B cell (primary cell): Measurements from ENCODE around the gene TMEM98. TPM values are rescaled to one million over a fixed set of nuclear protein-coding genes. Genes with fewer than 3 reads are reported as not detected.

Source experiments
- ATAC-seq: fragments of 200-7000 bp; cut with Tn5 transposase; one replicate; pipeline ENCODE4 v1.10.0; 2021; ENCODE audit warnings: low read depth, mild to moderate bottlenecking, moderate number of reproducible peaks, moderate library complexity
- CTCF ChIA-PET: fragments of 350-600 bp; sonication (Branson Sonifier 250); formaldehyde crosslinking; loops from one replicate; lab custom pipeline; 2021; ENCODE audit warnings: antibody characterized with exemption, inconsistent platforms; lab: Charles Lee
- POLR2A ChIA-PET: fragments of 350-600 bp; sonication (Branson Sonifier 250); formaldehyde crosslinking; loops from one replicate; lab custom pipeline; 2021; ENCODE audit warnings: antibody characterized with exemption; lab: Charles Lee
- DNase-seq: peaks from one replicate; pipeline ENCODE4 v3.0.0; 2013
- H2AFZ ChIP-seq: 2 replicates; pipeline ENCODE4 v1.6.1; 2012; ENCODE audit warnings: mild to moderate bottlenecking, low read depth, low read length; ENCODE audit not compliant: insufficient read depth, poor library complexity, severe bottlenecking
- H3K27ac ChIP-seq, 2 donors: 1 replicate in 1 of 2; 2 replicates in 1 of 2; pipeline ENCODE4 v1.5.1; 2012 to 2013; ENCODE audit warnings: low read length in 2 of 2, mild to moderate bottlenecking in 2 of 2, moderate library complexity in 1 of 2
- H3K27me3 ChIP-seq, 4 experiments: fragments of 200-600 bp in 1 of 4; sonication (generic) in 1 of 4; replicated peaks in 1 of 4; 1 replicate in 2 of 4; 2 replicates in 2 of 4; pipeline versions ENCODE4 v1.6.1 to v1.7.0; 2013 to 2016; ENCODE audit warnings: low read length in 3 of 4, mild to moderate bottlenecking in 2 of 4, mixed read lengths in 1 of 4, moderate library complexity in 1 of 4; ENCODE audit not compliant: insufficient read depth in 4 of 4, control insufficient read depth in 3 of 4; ENCODE audit errors: control extremely low read depth in 1 of 4
- H3K36me3 ChIP-seq, 2 experiments: replicated peaks in 1 of 2; 1 replicate in 1 of 2; 2 replicates in 1 of 2; pipeline versions ENCODE4 v1.6.1 to v1.7.1; 2013; ENCODE audit warnings: low read length in 1 of 2; ENCODE audit not compliant: insufficient read depth in 2 of 2, control insufficient read depth in 1 of 2; ENCODE audit errors: control extremely low read depth in 1 of 2, extremely low read depth in 1 of 2
- H3K4me1 ChIP-seq, 2 donors: fragments of 200-600 bp in 1 of 2; sonication (generic) in 1 of 2; 1 replicate in 1 of 2; 2 replicates in 1 of 2; pipeline versions ENCODE4 v1.5.1 to v1.6.1; 2013 to 2017; ENCODE audit warnings: low read length in 2 of 2; ENCODE audit not compliant: control insufficient read depth in 2 of 2, insufficient read depth in 2 of 2
- H3K4me2 ChIP-seq: replicated peaks from 2 replicates; pipeline ENCODE3; 2012; ENCODE audit warnings: mild to moderate bottlenecking, low read depth, low read length; ENCODE audit not compliant: poor library complexity, severe bottlenecking
- H3K4me3 ChIP-seq, 5 experiments: fragments of 200-600 bp in 1 of 5; sonication (generic) in 1 of 5; 1 replicate in 3 of 5; 2 replicates in 2 of 5; pipeline versions ENCODE4 v1.5.1 to v1.7.0; 2011 to 2016; ENCODE audit warnings: low read length in 4 of 5, mild to moderate bottlenecking in 4 of 5, low read depth in 2 of 5, control low read depth in 1 of 5, moderate library complexity in 1 of 5; ENCODE audit not compliant: insufficient read depth in 1 of 5; ENCODE audit errors: control extremely low read depth in 1 of 5, extremely low read depth in 1 of 5
- H3K79me2 ChIP-seq: fragments of 200-600 bp; sonication (generic); one replicate; pipeline ENCODE4 v1.6.0; 2016; ENCODE audit warnings: low read length; ENCODE audit not compliant: control insufficient read depth, insufficient read depth
- H3K9ac ChIP-seq: fragments of 200-600 bp; sonication (generic); 2 replicates; pipeline ENCODE4 v1.6.1; 2017; ENCODE audit warnings: mild to moderate bottlenecking, low read length, moderate library complexity
- H3K9me3 ChIP-seq, 3 donors: one replicate each; pipeline versions ENCODE4 v1.6.1 to v1.7.1; 2013; ENCODE audit warnings: low read length in 2 of 3; ENCODE audit not compliant: control insufficient read depth in 2 of 3, insufficient read depth in 1 of 3; ENCODE audit errors: control extremely low read depth in 1 of 3
- H4K20me1 ChIP-seq: 2 replicates; pipeline ENCODE4 v1.6.0; 2012; ENCODE audit warnings: mild to moderate bottlenecking, low read length; ENCODE audit not compliant: insufficient read depth, control insufficient read depth, poor library complexity, severe bottlenecking
- H3K27ac Mint-ChIP-seq: one replicate; pipeline ENCODE4 v1.8.0; 2021; ENCODE audit warnings: mixed read lengths
- H3K27me3 Mint-ChIP-seq: one replicate; pipeline ENCODE4 v1.8.0; 2021; ENCODE audit warnings: mixed read lengths
- H3K4me1 Mint-ChIP-seq: one replicate; pipeline ENCODE4 v1.8.0; 2021; ENCODE audit warnings: mixed read lengths
- H3K4me3 Mint-ChIP-seq: one replicate; pipeline ENCODE4 v1.8.0; 2021; ENCODE audit warnings: mixed read lengths
- H3K9me3 Mint-ChIP-seq: one replicate; pipeline ENCODE4 v1.8.0; 2022; ENCODE audit warnings: mixed read lengths; ENCODE audit not compliant: insufficient read depth
- EZH2 ChIP-seq: IDR thresholded peaks from 2 replicates; pipeline ENCODE4 v1.6.1; 2012; ENCODE audit warnings: borderline replicate concordance, low read depth, mild to moderate bottlenecking, moderate library complexity, low read length; ENCODE audit not compliant: insufficient read depth, poor library complexity, severe bottlenecking
- WGBS: methylation state at CpG from one replicate; pipeline ENCODE4 v1.1.5; 2013; ENCODE audit warnings: missing lambda C conversion rate; ENCODE audit not compliant: insufficient coverage; 5-methylcytosine and 5-hydroxymethylcytosine counted together
- intact Hi-C: fragments of 100-400 bp; cut with micrococcal nuclease; formaldehyde crosslinking; loops from one replicate; pipeline ENCODE4 v1.10.0; 2022
- polyA plus RNA-seq: library from polyadenylated mRNA; depleted of rRNA; stranded (reverse); fragments of >200 nt; gene quantifications from 2 replicates; pipeline ENCODE4 v1.2.3, GENCODE V29; 2012
- total RNA-seq, 2 donors: library from RNA; stranded (reverse); fragments of 120-200 nt in 1 of 2; gene quantifications; 1 replicate in 1 of 2; 2 replicates in 1 of 2; pipeline versions ENCODE4 v1.2.3 to v1.2.4, GENCODE V29; 2013 to 2022
- TF ChIP-seq, protein P1 (sequence below): fragments of 200-600 bp; IDR thresholded peaks from one replicate; pipeline ENCODE4 v1.8.0; 2022; ENCODE audit warnings: antibody characterized with exemption, mild to moderate bottlenecking

The TMEM98 gene
- total and polyA plus RNA-seq, 2 donors (not counting 1 experiment from before 2014, with no cell fraction given): not detected

DNA sequence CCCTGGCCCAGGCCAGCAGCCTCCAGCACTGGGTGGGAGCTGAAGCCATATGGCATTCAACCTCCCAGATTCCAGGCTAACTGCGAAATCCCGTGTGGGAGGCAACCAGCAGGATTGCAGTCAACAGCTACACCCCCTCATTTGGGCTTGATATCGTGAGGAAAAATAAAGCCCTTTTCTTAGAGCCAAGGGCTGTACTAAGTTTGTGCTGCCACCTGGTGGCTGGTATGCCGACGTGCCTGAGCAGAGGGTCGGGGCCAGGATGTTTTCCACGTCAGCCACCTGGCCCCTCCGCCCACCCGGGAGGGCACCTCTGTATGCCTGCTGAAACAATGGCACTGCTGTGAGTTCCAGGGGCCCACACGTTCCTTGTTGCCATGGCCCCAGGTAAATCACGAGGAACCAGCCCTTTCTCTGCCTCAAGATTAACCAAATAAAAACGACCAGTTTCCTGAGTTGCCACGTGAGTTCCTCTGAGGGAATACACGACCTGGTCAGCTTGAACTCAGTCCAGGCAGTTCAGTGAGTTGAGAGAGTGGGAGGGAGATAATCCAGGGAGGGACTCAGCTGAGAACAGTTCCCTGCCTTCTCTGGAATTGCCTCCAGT is 9.0 kb downstream of the TMEM98 start:
- Mint-ChIP-seq H3K27me3 (peaks cover 38% of the 10 kb centered on the region), H3K9me3 (no peaks in the 10 kb centered on the region), H3K27ac (no peak overlapping the region), H3K4me1 (peaks cover 3% of the 10 kb centered on the region), H3K4me3 (peak overlapping the region; percentile 39)
- WGBS: 6% methylated on average over 13 of the region's 14 CpGs
- ChIA-PET POLR2A (no interaction called here), CTCF (interaction anchor here (0.9 to 9.2 kb wide), 14 partner anchors 9 to 814 kb away, joined by 3 to 77 read pairs (median 6); partner anchors contain the start of gene MYO1D)
- peak overlapping the region; percentile 69 for H2AFZ ChIP-seq
- no peaks in the 10 kb centered on the region for H3K36me3 ChIP-seq
- intact Hi-C loops: loop anchor here (1.0 to 2.0 kb wide), 2 partner anchors 60 to 278 kb away; partner anchors contain the start of gene MYO1D
- no peak overlapping the region for H3K4me3 ChIP-seq
- peaks cover 0 to 13% (median 0%) of the 10 kb centered on the region in 3 donors for H3K9me3 ChIP-seq
- peaks cover 0 to 33% (median 9%) of the 10 kb centered on the region in 4 experiments for H3K27me3 ChIP-seq
- peaks cover 3 to 7% of the 10 kb centered on the region in 2 donors for H3K4me1 ChIP-seq
- H3K4me2 ChIP-seq: peak overlapping the region; percentile 42
- DNase-seq: peak; percentile 67
- no peaks in the 10 kb centered on the region for H3K79me2 ChIP-seq
- no peak for ATAC-seq
- no peak overlapping the region for H3K9ac ChIP-seq
- no peak overlapping the region for H3K27ac ChIP-seq
- no peaks in the 10 kb centered on the region for H4K20me1 ChIP-seq
- TF ChIP-seq, protein P1, sequence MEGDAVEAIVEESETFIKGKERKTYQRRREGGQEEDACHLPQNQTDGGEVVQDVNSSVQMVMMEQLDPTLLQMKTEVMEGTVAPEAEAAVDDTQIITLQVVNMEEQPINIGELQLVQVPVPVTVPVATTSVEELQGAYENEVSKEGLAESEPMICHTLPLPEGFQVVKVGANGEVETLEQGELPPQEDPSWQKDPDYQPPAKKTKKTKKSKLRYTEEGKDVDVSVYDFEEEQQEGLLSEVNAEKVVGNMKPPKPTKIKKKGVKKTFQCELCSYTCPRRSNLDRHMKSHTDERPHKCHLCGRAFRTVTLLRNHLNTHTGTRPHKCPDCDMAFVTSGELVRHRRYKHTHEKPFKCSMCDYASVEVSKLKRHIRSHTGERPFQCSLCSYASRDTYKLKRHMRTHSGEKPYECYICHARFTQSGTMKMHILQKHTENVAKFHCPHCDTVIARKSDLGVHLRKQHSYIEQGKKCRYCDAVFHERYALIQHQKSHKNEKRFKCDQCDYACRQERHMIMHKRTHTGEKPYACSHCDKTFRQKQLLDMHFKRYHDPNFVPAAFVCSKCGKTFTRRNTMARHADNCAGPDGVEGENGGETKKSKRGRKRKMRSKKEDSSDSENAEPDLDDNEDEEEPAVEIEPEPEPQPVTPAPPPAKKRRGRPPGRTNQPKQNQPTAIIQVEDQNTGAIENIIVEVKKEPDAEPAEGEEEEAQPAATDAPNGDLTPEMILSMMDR: peak; percentile 77
- TF ChIP-seq EZH2: no peak

DNA sequence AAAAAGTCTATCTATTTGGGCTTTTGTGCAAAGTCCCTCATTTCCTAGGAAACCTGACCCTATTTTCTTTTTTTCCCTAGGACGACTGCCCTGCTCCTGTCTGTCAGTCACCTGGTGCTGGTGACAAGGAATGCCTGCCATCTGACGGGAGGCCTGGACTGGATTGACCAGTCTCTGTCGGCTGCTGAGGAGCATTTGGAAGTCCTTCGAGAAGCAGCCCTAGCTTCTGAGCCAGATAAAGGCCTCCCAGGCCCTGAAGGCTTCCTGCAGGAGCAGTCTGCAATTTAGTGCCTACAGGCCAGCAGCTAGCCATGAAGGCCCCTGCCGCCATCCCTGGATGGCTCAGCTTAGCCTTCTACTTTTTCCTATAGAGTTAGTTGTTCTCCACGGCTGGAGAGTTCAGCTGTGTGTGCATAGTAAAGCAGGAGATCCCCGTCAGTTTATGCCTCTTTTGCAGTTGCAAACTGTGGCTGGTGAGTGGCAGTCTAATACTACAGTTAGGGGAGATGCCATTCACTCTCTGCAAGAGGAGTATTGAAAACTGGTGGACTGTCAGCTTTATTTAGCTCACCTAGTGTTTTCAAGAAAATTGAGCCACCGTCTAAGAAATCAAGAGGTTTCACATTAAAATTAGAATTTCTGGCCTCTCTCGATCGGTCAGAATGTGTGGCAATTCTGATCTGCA is 12.9 kb downstream of the TMEM98 start:
- no peak overlapping the region for H3K9ac ChIP-seq

More for the DNA sequence above, 12.9 kb downstream of the TMEM98 start:
- POLR2A ChIA-PET: no interaction called here
- Histone ChIP-seq H3K4me1 (peaks cover 3 to 7% of the 10 kb centered on the region in 2 donors), H3K27ac (no peak overlapping the region), H3K4me3 (no peak overlapping the region), H4K20me1 (no peaks in the 10 kb centered on the region), H2AFZ (no peak overlapping the region), H3K9me3 (peaks cover 0 to 13% (median 0%) of the 10 kb centered on the region in 3 donors), H3K79me2 (no peaks in the 10 kb centered on the region), H3K4me2 (no peak overlapping the region), H3K36me3 (no peaks in the 10 kb centered on the region), H3K27me3 (peaks cover 0 to 13% (median 5%) of the 10 kb centered on the region in 4 experiments)
- WGBS: 92% methylated on average over 9 of the region's 10 CpGs
- TF ChIP-seq EZH2: no peak
- TF ChIP-seq, protein P1: no peak
- Mint-ChIP-seq H3K27ac (no peak overlapping the region), H3K9me3 (no peaks in the 10 kb centered on the region), H3K4me1 (peaks cover 3% of the 10 kb centered on the region), H3K27me3 (peaks cover 22% of the 10 kb centered on the region), H3K4me3 (no peak overlapping the region)
- ATAC-seq (no peak), DNase-seq (no peak)
- CTCF ChIA-PET: interaction anchor here (9.2 kb wide), 1 partner anchor 158 kb away, joined by 77 read pairs; no protein-coding TSS in a partner anchor
- intact Hi-C loops: no loop called here
